ENCODE results near the gene TRAPPC4. TPM values are rescaled to one million over a fixed set of nuclear protein-coding genes. Genes with fewer than 3 reads are reported as not detected.
"Not testable (repeated sequence)": the region's sequence is repeated elsewhere in the genome, so short reads cannot be mapped to it uniquely, and the experiment has no call there.

Gene TRAPPC4
- polyA plus RNA-seq, 1 donor (not counting 4 experiments of a cell fraction or from before 2014, with no cell fraction given), result 121 TPM

GRCh38 chr11:119016216-119017009 lies 2.2 kb upstream of the TRAPPC4 start:
- H3K4me1 ChIP-seq (ENCODE audit: control insufficient read depth, extremely low read depth, insufficient read depth, low read length), result peaks cover 19% of the 10 kb centered on the region
- H4K20me1 ChIP-seq (ENCODE audit: control insufficient read depth, extremely low read depth, insufficient read depth, low read length), result peaks cover 2% of the 10 kb centered on the region
- dilution Hi-C loops (cut with MboI; ENCODE audit: extremely low pct_ligation_motif_present, low sequenced_read_pairs), result no loop called here
- TF ChIP-seq CTCF (optimal IDR thresholded peaks at IDR 0.05 in 1 of 3, IDR thresholded peaks at IDR 0.05 in 1 of 3, conservative IDR thresholded peaks at IDR 0.05 in 1 of 3; ENCODE audit: extremely low read depth in 1 of 3, insufficient read depth in 2 of 3, low read length in 3 of 3), result no peak
- TF ChIP-seq EZH2 (IDR thresholded peaks at IDR 0.05; ENCODE audit: low read length), result no peak
- H3K36me3 ChIP-seq (ENCODE audit: control insufficient read depth in 2 of 2, extremely low read depth in 1 of 2, insufficient read depth in 2 of 2, low read length in 2 of 2), result peaks cover 19 to 37% of the 10 kb centered on the region in 2 experiments
- peak overlapping the region in 2 of 3 experiments; percentile 99 for H3K4me3 ChIP-seq (ENCODE audit: control insufficient read depth in 2 of 3, extremely low read depth in 1 of 3, insufficient read depth in 2 of 3, low read depth in 1 of 3, low read length in 3 of 3)
- no peaks in the 10 kb centered on the region for H3K9me1 ChIP-seq (ENCODE audit: control insufficient read depth, extremely low read depth, insufficient read depth, low read length)
- FAIRE-seq (no peak), DNase-seq (ENCODE audit: low read depth, low spot score) (no peak)
- no peaks in the 10 kb centered on the region for H3K9me3 ChIP-seq (ENCODE audit: control insufficient read depth, low read depth, low read length)
- peak overlapping the region; percentile 98 for H3K9ac ChIP-seq (ENCODE audit: control insufficient read depth, extremely low read depth, insufficient read depth, low read length)
- peak overlapping the region; percentile 94 for H3K27ac ChIP-seq (ENCODE audit: control insufficient read depth, insufficient read depth, low read length)
- H3K27me3 ChIP-seq (ENCODE audit: control insufficient read depth, extremely low read depth, insufficient read depth, low read length), result no peaks in the 10 kb centered on the region
- peak overlapping the region; percentile 82 for H3K4me2 ChIP-seq (ENCODE audit: control insufficient read depth, extremely low read depth, insufficient read depth, low read depth, low read length)
- H2AFZ ChIP-seq (ENCODE audit: control insufficient read depth, low read length), result no peak overlapping the region
- H3K79me2 ChIP-seq (ENCODE audit: control insufficient read depth, insufficient read depth, low read length), result peaks cover 49% of the 10 kb centered on the region

- H3K4me3 ChIP-seq (ENCODE audit: control insufficient read depth in 2 of 3, extremely low read depth in 1 of 3, insufficient read depth in 2 of 3, low read depth in 1 of 3, low read length in 3 of 3), result peak overlapping the region; percentile 83 to 99 (median 99)
- H3K36me3 ChIP-seq (ENCODE audit: control insufficient read depth in 2 of 2, extremely low read depth in 1 of 2, insufficient read depth in 2 of 2, low read length in 2 of 2), result peaks cover 18 to 32% of the 10 kb centered on the region in 2 experiments
- H3K9me1 ChIP-seq (ENCODE audit: control insufficient read depth, extremely low read depth, insufficient read depth, low read length); H4K20me1 ChIP-seq (ENCODE audit: control insufficient read depth, extremely low read depth, insufficient read depth, low read length); DNase-seq (ENCODE audit: low read depth, low spot score); dilution Hi-C loops (cut with MboI; ENCODE audit: extremely low pct_ligation_motif_present, low sequenced_read_pairs); H3K9me3 ChIP-seq (ENCODE audit: control insufficient read depth, low read depth, low read length); H3K27me3 ChIP-seq (ENCODE audit: control insufficient read depth, extremely low read depth, insufficient read depth, low read length); FAIRE-seq; H2AFZ ChIP-seq (ENCODE audit: control insufficient read depth, low read length): not testable (repeated sequence)
- peak overlapping the region; percentile 98 for H3K9ac ChIP-seq (ENCODE audit: control insufficient read depth, extremely low read depth, insufficient read depth, low read length)
- peak overlapping the region; percentile 82 for H3K4me2 ChIP-seq (ENCODE audit: control insufficient read depth, extremely low read depth, insufficient read depth, low read depth, low read length)
- peaks cover 19% of the 10 kb centered on the region for H3K4me1 ChIP-seq (ENCODE audit: control insufficient read depth, extremely low read depth, insufficient read depth, low read length)
- peak overlapping the region; percentile 94 for H3K27ac ChIP-seq (ENCODE audit: control insufficient read depth, insufficient read depth, low read length)
- peaks cover 53% of the 10 kb centered on the region for H3K79me2 ChIP-seq (ENCODE audit: control insufficient read depth, insufficient read depth, low read length)
Measured at GRCh38 chr11:119017377-119017776, 1.2 kb upstream of the TRAPPC4 start.
